ENCODE results near the gene OTUB2.

- TF ChIP-seq POLR2A (IDR thresholded peaks at IDR 0.05) (no peak), CTCF (IDR thresholded peaks at IDR 0.05) (no peak)
Observed at GRCh38 chr14:94034886-94035285, 8.7 kb downstream of the OTUB2 start.

All from lower leg skin (tissue), 3 donors.